SK-N-SH (cell line): ENCODE measurements around the gene RYR3. TPM values are rescaled to one million over a fixed set of nuclear protein-coding genes. Genes with fewer than 3 reads are reported as not detected.

ENCODE experiments used
- CTCF ChIA-PET: fragments of 300-600, 350-600 bp; formaldehyde crosslinking; extraction: SDS; loops from one replicate; lab custom pipeline; 2021; lab: Yijun Ruan, JAX
- POLR2A ChIA-PET: fragments of 350-600 bp; sonication (Branson Sonifier 250); formaldehyde crosslinking; extraction: SDS; loops from one replicate; lab custom pipeline; 2020; ENCODE audit warnings: antibody characterized with exemption, inconsistent platforms; lab: Yijun Ruan, JAX
- DNase-seq: peaks from one replicate; pipeline ENCODE4 v3.0.0; 2012
- H2AFZ ChIP-seq: fragments of 200-600 bp; sonication (generic); 2 replicates; pipeline ENCODE4 v1.8.1; 2016; ENCODE audit warnings: antibody characterized with exemption, mild to moderate bottlenecking, low read depth
- H3F3A ChIP-seq: fragments of 200-600 bp; sonication (generic); replicated peaks from 2 replicates; pipeline ENCODE3; 2016; ENCODE audit warnings: antibody characterized with exemption, mild to moderate bottlenecking; ENCODE audit not compliant: insufficient read depth
- H3K27ac ChIP-seq, 2 experiments: fragments of 200-500 bp in 1 of 2; fragments of 200-600 bp in 1 of 2; sonication (Bioruptor generic) in 1 of 2; sonication (generic), shearing (Covaris generic) in 1 of 2; 2 replicates each; pipeline versions ENCODE4 v1.5.1 to v1.6.1; 2014 to 2016; ENCODE audit warnings: low read depth in 2 of 2, inconsistent platforms in 1 of 2, low read length in 1 of 2, mild to moderate bottlenecking in 1 of 2, mixed read lengths in 1 of 2
- H3K27me3 ChIP-seq: fragments of 200-600 bp; sonication (generic), shearing (Covaris generic); 2 replicates; pipeline ENCODE4 v1.6.1; 2016; ENCODE audit warnings: mixed run types; ENCODE audit not compliant: insufficient read depth
- H3K36me3 ChIP-seq, 2 experiments: fragments of 200-500 bp in 1 of 2; fragments of 200-600 bp in 1 of 2; sonication (Bioruptor generic) in 1 of 2; sonication (generic) in 1 of 2; replicated peaks in 1 of 2; 2 replicates each; pipeline versions ENCODE3 to v1.5.1; 2014 to 2016; ENCODE audit warnings: low read length in 1 of 2, mild to moderate bottlenecking in 1 of 2; ENCODE audit not compliant: insufficient read depth in 2 of 2, control insufficient read depth in 1 of 2
- H3K4me1 ChIP-seq, 2 experiments: fragments of 200-500 bp in 1 of 2; fragments of 200-600 bp in 1 of 2; sonication (Bioruptor generic) in 1 of 2; sonication (generic), shearing (Covaris generic) in 1 of 2; 2 replicates each; pipeline versions ENCODE4 v1.5.1 to v1.6.1; 2014 to 2016; ENCODE audit warnings: low read depth in 1 of 2, low read length in 1 of 2, mixed run types in 1 of 2; ENCODE audit not compliant: insufficient read depth in 2 of 2, control insufficient read depth in 1 of 2
- H3K4me2 ChIP-seq: fragments of 200-600 bp; sonication (generic), shearing (Covaris generic); 2 replicates; pipeline ENCODE4 v1.6.1; 2017; ENCODE audit warnings: mixed run types
- H3K4me3 ChIP-seq, 2 experiments: fragments of 200-500 bp in 1 of 2; fragments of 200-600 bp in 1 of 2; sonication (Bioruptor generic) in 1 of 2; sonication (generic), shearing (Covaris generic) in 1 of 2; 2 replicates each; pipeline versions ENCODE4 v1.5.1 to v1.8.1; 2014 to 2016; ENCODE audit warnings: low read depth in 2 of 2, inconsistent platforms in 1 of 2, low read length in 1 of 2, mild to moderate bottlenecking in 1 of 2, mixed read lengths in 1 of 2, moderate library complexity in 1 of 2
- H3K79me2 ChIP-seq: fragments of 200-600 bp; sonication (generic); 2 replicates; pipeline ENCODE4 v1.8.1; 2017; ENCODE audit warnings: mild to moderate bottlenecking; ENCODE audit not compliant: insufficient read depth
- H3K9ac ChIP-seq: fragments of 200-600 bp; sonication (generic); 2 replicates; pipeline ENCODE4 v1.6.1; 2017; ENCODE audit warnings: mixed run types
- H3K9me2 ChIP-seq: fragments of 200-600 bp; sonication (generic); 2 replicates; pipeline ENCODE4 v1.6.1; 2017; ENCODE audit warnings: mixed run types
- H3K9me3 ChIP-seq: fragments of 200-600 bp; sonication (generic); 2 replicates; pipeline ENCODE4 v1.6.1; 2017; ENCODE audit warnings: mixed run types, mild to moderate bottlenecking, moderate library complexity
- H4K20me1 ChIP-seq: fragments of 200-600 bp; sonication (generic); 2 replicates; pipeline ENCODE4 v1.6.1; 2017; ENCODE audit warnings: mild to moderate bottlenecking, mixed run types; ENCODE audit not compliant: insufficient read depth
- ELF1 ChIP-seq: IDR thresholded peaks from 2 replicates; pipeline ENCODE4 v1.4.0; 2012
- EP300 ChIP-seq, 2 experiments: IDR thresholded peaks; 2 replicates each; pipeline versions ENCODE4 v1.4.0 to v1.6.1; 2012; ENCODE audit warnings: borderline replicate concordance in 1 of 2, low read depth in 1 of 2, low read length in 1 of 2
- EZH2phosphoT487 ChIP-seq: fragments of 200-600 bp; sonication (generic); IDR thresholded peaks from 2 replicates; pipeline ENCODE4 v1.6.1; 2017; ENCODE audit warnings: low read depth, mixed run types, mild to moderate bottlenecking, antibody characterized with exemption, moderate library complexity, borderline replicate concordance
- FOSL2 ChIP-seq: IDR thresholded peaks from 2 replicates; pipeline ENCODE4 v1.4.0; 2012; ENCODE audit warnings: low read depth, mild to moderate bottlenecking, moderate library complexity, borderline replicate concordance
- FOXJ3 ChIP-seq: sonication (generic); formaldehyde crosslinking; IDR thresholded peaks from 2 replicates; pipeline ENCODE4 v1.5.1; 2020; ENCODE audit warnings: mild to moderate bottlenecking, missing genetic modification reagents
- FOXM1 ChIP-seq: IDR thresholded peaks from 2 replicates; pipeline ENCODE4 v1.4.0; 2012; ENCODE audit warnings: low read depth, mild to moderate bottlenecking
- GABPA ChIP-seq: IDR thresholded peaks from 2 replicates; pipeline ENCODE4 v1.4.0; 2012; ENCODE audit warnings: low read depth, mild to moderate bottlenecking
- GATA2 ChIP-seq: sonication (generic); formaldehyde crosslinking; IDR thresholded peaks from 2 replicates; pipeline ENCODE4 v1.5.0; 2020; ENCODE audit warnings: mild to moderate bottlenecking, missing genetic modification reagents
- IRF3 ChIP-seq: fragments of 150-350 bp; IDR thresholded peaks from 2 replicates; pipeline ENCODE4 v1.6.1; 2016; ENCODE audit warnings: mild to moderate bottlenecking, low read depth, low read length
- JUND ChIP-seq: IDR thresholded peaks from 2 replicates; pipeline ENCODE4 v1.4.0; 2012
- MXI1 ChIP-seq: IDR thresholded peaks from 2 replicates; pipeline ENCODE4 v1.6.1; 2012; ENCODE audit warnings: mild to moderate bottlenecking, low read depth, low read length, improper control_type of control experiment
- NFIC ChIP-seq: IDR thresholded peaks from 2 replicates; pipeline ENCODE4 v1.4.0; 2012; ENCODE audit warnings: borderline replicate concordance
- PBX3 ChIP-seq: IDR thresholded peaks from 2 replicates; pipeline ENCODE4; 2012
- POLR2AphosphoS5 ChIP-seq: IDR thresholded peaks from 2 replicates; pipeline ENCODE4 v1.6.1; 2012; ENCODE audit warnings: low read depth, low read length
- RAD21 ChIP-seq: IDR thresholded peaks from 2 replicates; pipeline ENCODE4 v1.6.1; 2012; ENCODE audit warnings: mild to moderate bottlenecking, low read length
- RCOR1 ChIP-seq: fragments of 150-350 bp; IDR thresholded peaks from 2 replicates; pipeline ENCODE4 v1.6.1; 2017; ENCODE audit warnings: antibody characterized with exemption, low read length
- RFX5 ChIP-seq: IDR thresholded peaks from 2 replicates; pipeline ENCODE4 v1.6.1; 2012; ENCODE audit warnings: mild to moderate bottlenecking, improper control_type of control experiment, low read length
- RXRA ChIP-seq: IDR thresholded peaks from 2 replicates; pipeline ENCODE4 v1.4.0; 2012; ENCODE audit warnings: low read depth, mild to moderate bottlenecking, borderline replicate concordance
- SMC3 ChIP-seq: IDR thresholded peaks from 2 replicates; pipeline ENCODE4 v1.6.1; 2012; ENCODE audit warnings: low read depth, low read length, improper control_type of control experiment
- TCF12 ChIP-seq: IDR thresholded peaks from 2 replicates; pipeline ENCODE4 v1.4.0; 2012
- TEAD4 ChIP-seq: IDR thresholded peaks from 2 replicates; pipeline ENCODE4 v1.4.0; 2012; ENCODE audit warnings: mild to moderate bottlenecking, borderline replicate concordance; ENCODE audit not compliant: insufficient read depth
- USF2 ChIP-seq: fragments of 150-350 bp; IDR thresholded peaks from 2 replicates; pipeline ENCODE4 v1.6.1; 2017; ENCODE audit warnings: antibody characterized with exemption, low read length, low read depth, borderline replicate concordance
- YY1 ChIP-seq: IDR thresholded peaks from 2 replicates; pipeline ENCODE4 v1.4.0; 2012; ENCODE audit warnings: low read depth, mild to moderate bottlenecking
- WGBS: methylation state at CpG from one replicate; pipeline ENCODE4 v1.1.6; 2017; ENCODE audit warnings: low lambda C conversion rate; 5-methylcytosine and 5-hydroxymethylcytosine counted together
- polyA plus RNA-seq, 3 experiments: library from polyadenylated mRNA; depleted of rRNA; stranded (reverse); fragments of >200 nt; gene quantifications; 2 replicates each; pipeline ENCODE4 v1.2.3, GENCODE V29; 2012
- TF ChIP-seq, protein P1 (sequence below): IDR thresholded peaks from 2 replicates; pipeline ENCODE4 v1.4.0; 2012; ENCODE audit warnings: low read depth, borderline replicate concordance

Gene RYR3
- polyA plus RNA-seq, 1 of the 3 experiments (the other 2 are of a cell fraction): 0.02 TPM

- TF ChIP-seq IRF3: no peak
- no peak for TF ChIP-seq SMC3
- TF ChIP-seq POLR2AphosphoS5: no peak
- TF ChIP-seq FOSL2: no peak
- TF ChIP-seq RAD21: no peak
- no peak for TF ChIP-seq EP300 (IDR thresholded peaks at IDR 0.05; ENCODE audit: borderline replicate concordance in 1 of 2, low read depth in 1 of 2, low read length in 1 of 2)
- no peak for TF ChIP-seq YY1
- TF ChIP-seq, all 33 proteins: peak for 0
Measured at GRCh38 chr15:33398555-33398954, 87.8 kb downstream of the RYR3 start (continued).

DNA sequence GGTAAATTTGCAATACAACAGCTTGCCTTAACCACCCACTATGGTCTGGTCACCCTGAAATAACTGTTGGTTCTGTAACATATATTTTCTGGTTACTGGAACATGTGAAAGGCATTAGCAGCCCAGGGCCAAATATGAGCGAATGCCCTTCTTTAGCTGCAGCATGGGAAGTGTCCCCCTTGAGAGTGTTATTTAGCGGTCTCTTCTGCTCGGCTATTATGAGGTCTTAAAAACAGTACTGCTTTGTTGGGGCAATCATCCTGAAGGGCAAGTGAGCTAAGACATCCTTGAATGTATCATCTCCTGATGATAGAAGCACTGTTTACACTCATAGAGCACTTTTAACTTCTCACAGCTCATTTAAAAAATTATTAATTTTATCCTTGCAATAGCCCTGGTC lies 90.2 kb downstream of the RYR3 start:
- Histone ChIP-seq H2AFZ (no peak overlapping the region), H3K27me3 (peaks cover 4% of the 10 kb centered on the region; the same call in 1 of the 2 replicates), H3K9ac (no peak overlapping the region), H3K4me1 (peaks cover 0 to 2% of the 10 kb centered on the region in 2 experiments; a peak in 1 of 4 replicates), H3K27ac (no peak overlapping the region), H3K4me2 (no peak overlapping the region), H3K4me3 (no peak overlapping the region), H3K36me3 (no peaks in the 10 kb centered on the region), H3F3A (no peaks in the 10 kb centered on the region), H3K79me2 (no peaks in the 10 kb centered on the region), H3K9me3 (no peaks in the 10 kb centered on the region), H4K20me1 (no peaks in the 10 kb centered on the region), H3K9me2 (no peaks in the 10 kb centered on the region)
- 67% methylated on average over 3 of the region's 3 CpGs for WGBS
- DNase-seq: no peak
- POLR2A ChIA-PET: no interaction called here
- CTCF ChIA-PET: no interaction called here
- TF ChIP-seq MXI1 (no peak), RCOR1 (no peak), TCF12 (no peak), RXRA (no peak), ELF1 (no peak)
- TF ChIP-seq, protein P1, sequence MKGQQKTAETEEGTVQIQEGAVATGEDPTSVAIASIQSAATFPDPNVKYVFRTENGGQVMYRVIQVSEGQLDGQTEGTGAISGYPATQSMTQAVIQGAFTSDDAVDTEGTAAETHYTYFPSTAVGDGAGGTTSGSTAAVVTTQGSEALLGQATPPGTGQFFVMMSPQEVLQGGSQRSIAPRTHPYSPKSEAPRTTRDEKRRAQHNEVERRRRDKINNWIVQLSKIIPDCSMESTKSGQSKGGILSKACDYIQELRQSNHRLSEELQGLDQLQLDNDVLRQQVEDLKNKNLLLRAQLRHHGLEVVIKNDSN: no peak

GRCh38 chr15:33402600-33402999 lies 91.8 kb downstream of the RYR3 start:
- Histone ChIP-seq H3K4me2 (no peak overlapping the region), H3K9ac (no peak overlapping the region), H3F3A (no peaks in the 10 kb centered on the region), H4K20me1 (no peaks in the 10 kb centered on the region), H3K36me3 (no peaks in the 10 kb centered on the region), H3K27ac (no peak overlapping the region), H3K4me1 (no peaks in the 10 kb centered on the region; a peak in 1 of 4 replicates), H3K4me3 (no peak overlapping the region), H2AFZ (no peak overlapping the region), H3K27me3 (peaks cover 4% of the 10 kb centered on the region; the same call in 1 of the 2 replicates), H3K79me2 (no peaks in the 10 kb centered on the region), H3K9me3 (no peaks in the 10 kb centered on the region), H3K9me2 (no peaks in the 10 kb centered on the region)
- no peak for DNase-seq
- no peak for TF ChIP-seq ELF1
- TF ChIP-seq PBX3: no peak
- no peak for TF ChIP-seq TEAD4
- no peak for TF ChIP-seq FOXJ3
- no peak for TF ChIP-seq EZH2phosphoT487
- TF ChIP-seq FOXM1: no peak
- no peak for TF ChIP-seq RCOR1
- no peak for TF ChIP-seq GABPA
- TF ChIP-seq USF2: no peak
- TF ChIP-seq EP300 (IDR thresholded peaks at IDR 0.05; ENCODE audit: borderline replicate concordance in 1 of 2, low read depth in 1 of 2, low read length in 1 of 2): no peak
- no peak for TF ChIP-seq RFX5
- no peak for TF ChIP-seq NFIC
- no peak for TF ChIP-seq FOSL2
- no peak for TF ChIP-seq GATA2 (CRISPR knock-in tag)
- no peak for TF ChIP-seq RXRA
- TF ChIP-seq JUND: no peak
- ChIA-PET CTCF (interaction anchor here (1.5 kb wide), 1 partner anchor 9 kb away, joined by 4 read pairs; no protein-coding TSS in a partner anchor), POLR2A (no interaction called here)
- 72% methylated on average over 2 of the region's 2 CpGs for WGBS
